ENCODE data around the gene JADE2.
A peak's percentile ranks its signal among the peaks of the same experiment; 100 is the strongest.
"Not testable (repeated sequence)": the region's sequence is repeated elsewhere in the genome, so short reads cannot be mapped to it uniquely, and the experiment has no call there.

Gene JADE2
- 7.0 to 32.6 (median 14.7) reads per million in 17 experiments for total RNA-seq

GRCh38 chr5:134524826-134525682 lies at the start of gene JADE2:
TSS of gene JADE2 (plus strand) at chr5:134525670. CDS start at chr5:134535858, 10,188 bp downstream.
- DNase-seq, result peak; percentile 64 to 80 (median 78)

GRCh38 chr5:134477462-134478245 lies 47.8 kb upstream of the JADE2 start:
- peak in 1 of 4 experiments; percentile 17 for DNase-seq

GRCh38 chr5:134479839-134480238 lies 45.6 kb upstream of the JADE2 start:
- DNase-seq, result no peak

DNA sequence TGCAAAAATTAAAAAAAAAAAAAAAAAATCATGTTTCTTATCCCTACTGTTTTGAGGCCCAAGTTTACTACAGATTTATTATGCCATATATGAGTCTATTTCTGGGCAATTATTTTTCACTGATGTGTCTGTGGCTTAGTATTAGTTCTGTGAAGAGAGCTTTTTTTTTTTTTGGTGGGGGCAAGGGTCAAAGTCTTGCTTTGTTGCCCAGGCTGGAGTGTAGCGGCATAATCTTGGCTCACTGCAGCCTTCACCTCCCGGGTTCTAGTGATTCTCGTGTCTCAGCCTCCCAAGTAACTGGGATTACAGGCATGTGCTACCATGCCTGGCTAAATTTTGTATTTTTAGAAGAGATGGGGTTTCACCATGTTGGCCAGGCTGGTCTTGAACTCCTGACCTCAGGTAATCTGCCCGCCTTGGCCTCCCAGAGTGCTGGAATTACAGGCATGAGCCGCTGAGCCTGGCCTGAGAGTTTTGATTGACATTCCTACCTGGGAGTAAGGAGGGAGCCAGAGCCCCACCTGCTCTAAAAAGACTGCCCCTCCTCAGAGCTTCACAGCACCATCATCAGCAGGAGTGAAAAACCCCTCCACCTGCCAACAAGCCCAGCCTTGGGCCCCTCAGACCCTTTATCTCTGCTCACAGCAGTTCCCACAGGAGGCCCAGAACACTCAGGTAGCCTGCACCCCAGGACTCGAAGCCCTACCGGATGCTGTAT lies 36.1 kb upstream of the JADE2 start:
- no peak for DNase-seq

- DNase-seq, result no peak
These were observed 35.1 kb upstream of the JADE2 start for GRCh38 chr5:134490255-134490924.

- no peak for DNase-seq
These were observed 34.6 kb upstream of the JADE2 start for GRCh38 chr5:134490925-134491271.

DNA sequence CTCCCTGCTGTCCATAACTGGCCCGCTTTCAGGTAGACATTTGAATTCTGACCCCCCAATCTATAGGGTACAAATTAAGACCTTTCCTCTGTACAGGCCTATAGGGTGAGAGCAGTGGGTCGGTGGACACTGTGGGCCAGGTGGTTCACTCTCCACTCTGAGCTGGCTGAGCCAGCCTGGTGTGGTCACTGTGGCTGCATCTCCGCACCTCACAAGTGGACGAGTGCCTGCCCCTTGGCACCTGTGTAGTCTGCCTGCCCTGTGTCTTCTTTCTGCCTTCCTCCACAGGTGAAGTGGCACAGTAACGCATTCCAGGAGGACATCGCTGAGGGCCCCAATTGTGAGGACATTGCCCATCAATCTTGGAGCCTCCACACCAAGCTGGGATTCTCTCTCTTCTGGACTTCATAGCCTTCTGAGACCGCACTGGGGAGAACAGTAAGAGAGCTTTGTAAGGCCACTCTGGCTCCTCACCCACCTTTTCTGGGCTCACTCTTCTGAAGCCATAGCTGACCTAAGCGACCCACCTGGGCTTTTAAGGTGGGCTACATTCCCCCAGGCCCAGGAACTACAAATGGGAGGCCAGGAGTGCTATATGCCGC lies 33.5 kb upstream of the JADE2 start:
- no peak for DNase-seq

DNA sequence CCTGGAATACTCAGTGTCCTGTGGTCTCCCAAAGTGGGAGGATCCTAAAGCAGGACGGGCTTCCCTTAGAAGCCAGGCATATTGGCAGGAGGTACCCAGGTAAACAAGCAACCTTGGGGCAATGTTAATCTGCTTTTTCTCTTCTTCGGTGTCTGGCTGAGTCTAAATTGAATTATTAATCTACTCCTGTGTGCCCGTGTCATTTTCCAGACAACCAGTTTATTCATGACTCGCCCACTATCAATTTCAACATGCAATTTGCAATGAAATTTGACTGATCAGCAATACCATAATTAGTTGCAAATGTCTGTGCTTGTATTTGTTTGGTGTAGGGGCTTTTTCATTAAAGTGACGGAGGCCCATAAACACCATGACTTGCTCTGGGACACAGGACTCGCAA lies 32.9 kb upstream of the JADE2 start:
- no peak for DNase-seq

DNA sequence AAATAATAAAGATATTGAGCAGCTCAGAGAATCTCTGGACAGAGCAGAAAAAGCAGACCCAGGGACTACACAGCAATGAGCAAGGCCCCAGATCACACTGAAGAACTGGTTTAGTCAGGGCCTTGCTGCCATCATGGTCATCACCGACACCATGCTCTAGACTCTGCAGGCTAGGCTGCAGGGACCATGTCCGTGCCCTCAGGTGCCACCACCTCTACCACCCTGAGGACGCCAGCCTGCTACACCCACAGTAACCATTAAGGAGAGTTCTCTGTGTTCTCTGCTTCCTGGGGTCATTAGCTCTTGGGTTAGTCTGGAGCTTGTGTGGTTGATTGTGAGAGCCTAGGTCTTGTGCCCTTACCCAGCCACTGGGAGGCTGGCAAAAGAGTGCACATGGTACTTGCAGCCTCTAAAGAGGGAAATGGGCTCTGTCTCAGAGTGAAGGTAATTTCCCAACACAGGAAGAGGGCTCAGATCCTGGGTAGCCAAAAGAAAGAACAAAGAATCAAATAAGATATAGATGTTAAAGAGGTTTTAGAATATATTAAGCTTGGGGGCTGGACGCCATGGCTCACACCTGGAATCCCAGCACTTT lies 31.9 kb upstream of the JADE2 start:
- DNase-seq, result peak in 3 of 4 experiments; percentile 13 to 17 (median 13)

DNA sequence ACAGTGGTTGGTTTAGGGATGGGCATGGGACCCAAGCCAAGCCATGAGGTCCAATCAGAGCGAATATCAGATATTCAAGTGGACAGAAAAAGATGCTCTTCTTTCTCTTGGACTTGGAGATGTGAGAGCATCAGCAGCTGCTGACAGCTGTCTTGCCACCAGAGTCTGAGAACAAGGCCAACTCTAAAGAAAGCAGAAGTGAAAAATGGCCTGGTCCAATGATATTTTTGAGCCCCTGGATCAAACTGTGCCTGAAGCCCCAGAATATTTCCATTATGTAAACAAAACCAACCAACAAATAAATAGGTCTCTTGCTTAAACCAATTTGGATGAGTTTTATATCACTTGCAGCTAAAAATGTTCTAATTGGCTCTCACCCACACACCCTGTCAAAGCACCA lies 30.7 kb upstream of the JADE2 start:
- DNase-seq, result no peak

GRCh38 chr5:134499905-134500304 lies 25.6 kb upstream of the JADE2 start:
- DNase-seq, result not testable (repeated sequence)

DNA sequence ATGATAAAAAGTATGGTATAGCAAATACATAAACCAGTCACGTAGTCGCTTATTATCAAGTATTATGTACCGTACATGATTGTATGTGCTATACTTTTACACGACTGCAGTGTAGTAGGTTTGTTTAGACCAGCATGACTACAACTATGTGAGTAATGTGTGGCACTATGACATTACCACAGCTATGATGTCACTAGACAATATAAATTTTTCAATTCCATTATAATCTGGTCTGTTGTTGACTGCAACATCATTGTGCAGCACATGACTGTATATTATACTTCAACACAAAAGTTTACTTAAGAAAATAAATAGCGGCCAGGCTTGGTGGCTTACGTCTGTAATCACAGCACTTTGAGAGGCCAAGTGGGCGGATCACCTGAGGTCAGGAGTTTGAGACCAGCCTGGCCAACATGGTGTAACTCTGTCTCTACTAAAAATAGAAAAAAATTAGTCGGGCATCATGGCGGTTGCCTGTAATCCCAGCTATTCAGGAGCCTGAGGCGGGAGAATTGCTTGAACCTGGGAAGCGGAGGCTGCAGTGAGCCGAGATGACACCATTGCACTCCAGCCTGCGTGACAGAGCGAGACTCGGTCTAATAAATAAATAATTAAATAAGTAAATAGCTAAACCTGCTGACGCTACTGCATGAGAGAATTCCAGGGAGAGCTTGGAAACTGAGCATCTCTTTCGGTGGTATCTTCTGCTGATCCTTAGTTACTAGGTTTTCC lies 24.6 kb upstream of the JADE2 start:
- DNase-seq, result no peak

GRCh38 chr5:134502259-134502658 lies 23.2 kb upstream of the JADE2 start:
- no peak for DNase-seq

- DNase-seq, result peak; percentile 23 to 56 (median 53)
These were observed 22.2 kb upstream of the JADE2 start for GRCh38 chr5:134503088-134503936.

DNA sequence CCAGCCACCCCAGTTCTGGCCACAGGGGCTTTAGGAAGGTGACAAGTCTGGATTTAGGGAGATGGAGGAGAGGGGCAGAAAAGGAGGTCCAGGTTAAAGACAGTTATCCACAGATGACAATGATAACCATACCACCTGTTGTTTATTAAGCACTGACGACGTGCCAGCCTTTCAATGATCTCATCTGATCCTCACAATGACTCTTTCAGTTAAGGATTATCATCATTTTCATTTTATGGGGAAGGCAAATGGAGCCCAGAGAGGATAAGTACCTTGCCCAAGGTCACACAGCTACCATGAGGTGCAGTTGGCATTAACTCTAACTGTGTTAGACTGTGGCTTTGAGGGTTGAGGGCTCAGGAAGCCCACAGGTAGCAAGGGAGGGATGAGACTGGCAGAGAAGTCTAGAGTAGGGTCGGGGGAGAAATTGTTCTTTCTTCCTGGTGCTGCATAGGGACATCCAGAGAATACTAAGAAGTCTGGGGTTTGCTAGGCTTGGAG lies 21.5 kb upstream of the JADE2 start:
- no peak for DNase-seq

- DNase-seq, result no peak
These were observed 20.7 kb upstream of the JADE2 start for GRCh38 chr5:134504629-134505300.

DNA sequence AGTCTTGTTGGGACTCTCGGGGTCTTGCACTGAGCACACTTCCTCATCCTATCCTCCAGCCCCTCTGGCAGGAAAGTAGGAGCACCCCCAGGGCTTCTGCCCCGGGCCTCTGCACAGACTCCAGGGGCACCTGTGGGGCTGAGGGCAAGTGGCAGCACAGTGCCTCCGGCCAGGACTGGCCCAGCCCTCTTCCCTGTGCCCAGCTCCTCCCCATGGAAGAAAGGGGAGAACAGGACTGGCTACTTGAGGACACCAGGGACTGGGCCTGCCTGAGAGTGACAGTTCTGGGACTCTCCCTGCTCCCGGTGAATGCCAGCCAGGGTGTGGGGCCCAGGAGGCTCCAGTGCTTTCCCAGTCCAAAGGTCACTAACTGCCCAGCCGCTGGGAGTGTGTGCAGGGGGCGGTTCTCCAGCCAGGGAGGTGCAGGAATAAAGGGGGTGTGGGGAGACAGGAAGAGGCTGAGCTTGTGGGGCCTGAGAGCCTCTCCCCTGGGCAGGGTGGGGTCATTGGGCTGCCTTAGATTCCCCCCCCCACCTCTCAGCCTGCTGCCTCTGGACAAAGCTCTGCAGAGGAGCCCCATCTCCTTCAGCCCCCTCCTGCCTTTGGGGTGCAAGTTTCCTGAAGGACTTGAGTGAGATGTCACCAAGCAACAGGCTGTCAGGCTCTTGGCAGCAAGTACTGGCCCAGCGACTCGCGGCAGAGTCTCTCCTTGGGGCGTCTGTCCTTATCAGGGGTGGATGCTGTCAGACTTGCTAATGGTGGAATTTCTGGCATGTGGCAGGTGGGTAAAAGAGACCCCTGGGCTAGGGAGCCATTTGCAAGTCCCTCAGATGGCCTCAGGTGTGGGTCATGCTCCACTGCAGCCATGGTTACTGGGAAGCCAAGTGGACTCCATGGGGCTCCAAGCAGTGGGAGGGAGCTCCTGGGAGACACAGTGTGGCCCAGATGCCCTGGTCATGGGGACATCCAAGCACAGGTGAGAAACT lies 19.1 kb upstream of the JADE2 start:
- DNase-seq, result no peak

DNA sequence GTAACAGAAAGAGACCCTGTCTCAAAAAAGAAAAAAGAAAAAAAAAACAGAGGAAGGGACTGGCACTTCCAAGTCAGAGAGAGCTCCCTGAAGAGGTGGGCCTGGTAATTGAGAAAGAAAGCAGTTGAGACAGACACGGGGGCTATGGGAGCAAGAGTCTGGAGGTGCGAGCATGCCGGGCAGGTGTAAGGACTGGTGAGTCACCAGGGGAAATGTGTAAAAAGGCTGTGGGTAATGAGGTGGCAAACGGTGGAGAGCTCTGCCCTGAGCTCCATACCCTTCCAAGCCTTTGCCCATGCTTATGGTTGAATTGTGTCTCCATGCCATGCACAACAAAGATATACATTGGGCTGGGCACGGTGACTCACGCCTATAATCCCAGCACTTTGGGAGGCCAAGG lies 18.0 kb upstream of the JADE2 start:
- no peak for DNase-seq
